Activated B cell treated with CpG ODN at 0.5 μM for 24 hours (primary cell): ENCODE data around the gene FBXL4. TPM values are rescaled to one million over a fixed set of nuclear protein-coding genes. Genes with fewer than 3 reads are reported as not detected.

Source experiments
- ATAC-seq: fragments of 200-7000 bp; cut with Tn5 transposase; one replicate; pipeline ENCODE4 v1.10.0; 2021; ENCODE audit warnings: low read depth, mild to moderate bottlenecking, moderate library complexity
- CTCF ChIA-PET: fragments of 350-600 bp; sonication (Branson Sonifier 250); formaldehyde crosslinking; loops from one replicate; lab custom pipeline; 2021; ENCODE audit warnings: antibody characterized with exemption; lab: Charles Lee
- POLR2A ChIA-PET: fragments of 350-600 bp; sonication (Branson Sonifier 250); formaldehyde crosslinking; loops from one replicate; lab custom pipeline; 2021; ENCODE audit warnings: antibody characterized with exemption; lab: Charles Lee
- DNase-seq: peaks from one replicate; pipeline ENCODE4 v3.0.0; 2022
- H3K27ac Mint-ChIP-seq: one replicate; pipeline ENCODE4 v1.8.0; 2020; ENCODE audit warnings: mixed read lengths
- H3K27me3 Mint-ChIP-seq: one replicate; pipeline ENCODE4 v1.8.0; 2021; ENCODE audit warnings: mixed read lengths
- H3K36me3 Mint-ChIP-seq: one replicate; pipeline ENCODE4 v1.8.0; 2021; ENCODE audit warnings: low read depth, mixed read lengths
- H3K4me1 Mint-ChIP-seq: one replicate; pipeline ENCODE4 v1.8.0; 2021; ENCODE audit warnings: mixed read lengths
- H3K4me3 Mint-ChIP-seq: one replicate; pipeline ENCODE4 v1.8.0; 2020; ENCODE audit warnings: mild to moderate bottlenecking, mixed read lengths
- H3K9me3 Mint-ChIP-seq: one replicate; pipeline ENCODE4 v1.8.0; 2020; ENCODE audit warnings: mixed read lengths
- intact Hi-C: fragments of 100-400 bp; cut with micrococcal nuclease; formaldehyde crosslinking; loops from one replicate; pipeline ENCODE4 v1.15.1; 2024
- total RNA-seq: library from RNA; stranded (reverse); gene quantifications from 2 replicates; pipeline ENCODE4 v1.2.3, GENCODE V29; 2022
- TF ChIP-seq, protein P1 (sequence below): fragments of 200-600 bp; IDR thresholded peaks from one replicate; pipeline ENCODE4 v1.8.0; 2022; ENCODE audit warnings: antibody characterized with exemption, mild to moderate bottlenecking

FBXL4 gene
- total RNA-seq, 1 donor from 2014 or later, result 10.8 TPM

DNA sequence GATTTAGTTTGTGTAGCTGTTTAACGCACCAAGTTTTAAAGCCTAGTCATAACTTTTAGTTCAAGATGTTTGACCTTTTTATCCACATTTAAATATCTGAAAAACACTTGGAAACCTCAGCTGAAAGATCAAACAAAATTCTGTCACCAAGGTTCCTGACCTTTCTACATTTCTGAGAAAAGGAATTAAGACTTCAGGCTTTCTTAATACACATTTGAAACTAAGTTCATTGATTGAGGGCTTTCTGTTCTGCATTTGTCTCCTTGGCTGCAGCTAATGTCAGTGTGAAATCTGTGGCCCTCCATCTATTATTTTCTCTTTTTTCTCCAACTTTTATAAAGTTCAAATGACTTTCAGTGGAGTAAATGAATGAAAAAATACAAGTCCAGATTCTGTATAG, 22.7 kb upstream of the FBXL4 start:
- intact Hi-C loops, result no loop called here
- Mint-ChIP-seq H3K27me3 (no peaks in the 10 kb centered on the region), H3K27ac (no peak overlapping the region), H3K36me3 (no peaks in the 10 kb centered on the region), H3K4me1 (peaks cover 7% of the 10 kb centered on the region), H3K9me3 (no peaks in the 10 kb centered on the region), H3K4me3 (no peak overlapping the region)
- no peak for DNase-seq
- POLR2A ChIA-PET, result no interaction called here
- TF ChIP-seq, protein P1, sequence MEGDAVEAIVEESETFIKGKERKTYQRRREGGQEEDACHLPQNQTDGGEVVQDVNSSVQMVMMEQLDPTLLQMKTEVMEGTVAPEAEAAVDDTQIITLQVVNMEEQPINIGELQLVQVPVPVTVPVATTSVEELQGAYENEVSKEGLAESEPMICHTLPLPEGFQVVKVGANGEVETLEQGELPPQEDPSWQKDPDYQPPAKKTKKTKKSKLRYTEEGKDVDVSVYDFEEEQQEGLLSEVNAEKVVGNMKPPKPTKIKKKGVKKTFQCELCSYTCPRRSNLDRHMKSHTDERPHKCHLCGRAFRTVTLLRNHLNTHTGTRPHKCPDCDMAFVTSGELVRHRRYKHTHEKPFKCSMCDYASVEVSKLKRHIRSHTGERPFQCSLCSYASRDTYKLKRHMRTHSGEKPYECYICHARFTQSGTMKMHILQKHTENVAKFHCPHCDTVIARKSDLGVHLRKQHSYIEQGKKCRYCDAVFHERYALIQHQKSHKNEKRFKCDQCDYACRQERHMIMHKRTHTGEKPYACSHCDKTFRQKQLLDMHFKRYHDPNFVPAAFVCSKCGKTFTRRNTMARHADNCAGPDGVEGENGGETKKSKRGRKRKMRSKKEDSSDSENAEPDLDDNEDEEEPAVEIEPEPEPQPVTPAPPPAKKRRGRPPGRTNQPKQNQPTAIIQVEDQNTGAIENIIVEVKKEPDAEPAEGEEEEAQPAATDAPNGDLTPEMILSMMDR, result no peak
- CTCF ChIA-PET, result no interaction called here
- ATAC-seq, result no peak

DNA sequence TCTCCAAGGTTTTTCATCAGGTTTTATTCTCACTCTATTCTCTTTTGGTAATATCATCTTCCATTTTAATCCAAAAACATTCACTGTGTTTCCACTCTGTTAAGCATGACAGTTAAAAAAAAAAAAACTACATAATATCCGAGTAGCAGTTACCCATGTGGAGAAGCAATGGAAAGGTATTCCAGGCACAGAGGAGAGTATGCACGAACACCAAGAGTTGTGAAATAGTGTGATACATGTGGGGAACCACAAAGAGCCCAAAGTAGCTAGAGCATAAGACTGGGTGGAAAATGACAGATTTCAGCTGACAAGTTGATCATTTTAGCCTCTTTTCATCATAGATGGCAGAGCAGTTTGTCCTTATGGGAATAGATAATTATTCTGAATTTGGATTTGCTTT, 19.9 kb upstream of the FBXL4 start:
- no peak for DNase-seq
- Mint-ChIP-seq H3K9me3 (no peaks in the 10 kb centered on the region), H3K27me3 (peaks cover 4% of the 10 kb centered on the region), H3K27ac (no peak overlapping the region), H3K4me3 (no peak overlapping the region), H3K4me1 (no peaks in the 10 kb centered on the region), H3K36me3 (no peaks in the 10 kb centered on the region)
- ChIA-PET CTCF (no interaction called here), POLR2A (no interaction called here)
- no peak for ATAC-seq
- intact Hi-C loops, result no loop called here
- TF ChIP-seq, protein P1, result no peak

DNA sequence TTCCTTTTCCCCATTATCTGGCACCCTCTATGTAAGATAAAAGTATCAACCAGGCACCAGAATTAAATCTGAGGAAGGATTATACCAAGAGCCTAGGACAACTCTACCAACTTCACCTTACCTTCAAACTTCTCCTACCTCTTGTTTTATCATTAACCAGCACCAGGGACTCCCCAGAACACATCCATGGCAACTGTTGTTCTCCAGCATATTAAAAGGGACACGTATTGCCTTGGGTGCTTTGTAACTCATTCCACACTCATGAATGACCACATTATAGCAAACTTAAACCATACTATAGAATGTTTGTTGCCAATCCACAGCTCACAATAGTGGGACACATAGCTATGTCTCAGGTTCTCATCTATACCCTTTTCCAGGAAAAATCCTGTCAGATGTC, 11.9 kb upstream of the FBXL4 start:
- TF ChIP-seq, protein P1, result no peak
- Mint-ChIP-seq H3K27ac (no peak overlapping the region), H3K36me3 (no peaks in the 10 kb centered on the region), H3K4me3 (no peak overlapping the region), H3K4me1 (no peaks in the 10 kb centered on the region), H3K9me3 (peaks cover 2% of the 10 kb centered on the region), H3K27me3 (peaks cover 12% of the 10 kb centered on the region)
- intact Hi-C loops, result no loop called here
- CTCF ChIA-PET, result no interaction called here
- ATAC-seq (no peak), DNase-seq (no peak)
- POLR2A ChIA-PET, result no interaction called here

DNA sequence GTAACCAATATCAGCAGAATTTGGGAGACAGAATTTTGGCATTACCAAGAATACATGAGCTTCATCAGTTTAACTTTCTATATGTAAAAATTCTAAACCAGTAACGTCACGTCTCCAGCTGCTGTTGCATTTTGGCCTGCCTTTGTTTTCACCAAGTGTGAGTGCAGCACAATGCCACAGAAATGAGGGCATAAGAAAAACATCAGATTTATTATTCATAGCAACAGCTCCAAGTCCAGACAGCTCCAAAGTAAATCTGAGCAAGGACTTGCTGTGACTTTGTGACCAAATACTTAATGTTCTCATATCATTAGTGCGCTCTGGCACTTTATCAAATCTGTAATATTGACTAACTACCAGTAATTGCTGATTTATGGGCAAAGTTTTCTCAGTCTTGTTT, 11.0 kb upstream of the FBXL4 start:
- ChIA-PET CTCF (no interaction called here), POLR2A (no interaction called here)
- TF ChIP-seq, protein P1, result no peak
- ATAC-seq (no peak), DNase-seq (no peak)
- intact Hi-C loops, result no loop called here
- Mint-ChIP-seq H3K27me3 (peaks cover 12% of the 10 kb centered on the region), H3K4me1 (no peaks in the 10 kb centered on the region), H3K27ac (no peak overlapping the region), H3K9me3 (peaks cover 2% of the 10 kb centered on the region), H3K36me3 (no peaks in the 10 kb centered on the region), H3K4me3 (no peak overlapping the region)

DNA sequence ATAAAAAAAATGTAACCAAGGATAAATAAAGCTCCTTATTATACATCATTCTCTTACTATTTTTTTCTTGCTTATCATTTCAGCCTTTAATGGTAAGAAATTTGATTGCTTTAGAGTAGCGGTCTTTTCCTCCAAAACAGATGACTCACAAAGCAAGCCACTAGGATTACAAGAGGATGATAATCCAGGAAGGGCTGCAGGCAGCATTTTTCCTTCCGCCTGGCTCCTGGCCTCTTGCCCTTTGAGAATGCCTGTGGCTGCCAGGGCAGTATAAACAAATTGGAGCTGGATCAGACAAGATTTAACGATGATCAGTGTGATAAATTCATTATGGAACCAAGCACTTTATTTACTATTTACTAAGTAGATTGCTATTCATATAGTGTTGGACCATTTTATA, 9.7 kb upstream of the FBXL4 start:
- Mint-ChIP-seq H3K36me3 (no peaks in the 10 kb centered on the region), H3K27ac (no peak overlapping the region), H3K9me3 (peaks cover 2% of the 10 kb centered on the region), H3K27me3 (peaks cover 8% of the 10 kb centered on the region), H3K4me1 (no peaks in the 10 kb centered on the region), H3K4me3 (no peak overlapping the region)
- DNase-seq (no peak), ATAC-seq (no peak)
- CTCF ChIA-PET, result no interaction called here
- POLR2A ChIA-PET, result no interaction called here
- TF ChIP-seq, protein P1, result no peak
- intact Hi-C loops, result no loop called here
